Measurements from ENCODE around the gene C11orf98. TPM values are rescaled to one million over a fixed set of nuclear protein-coding genes. Genes with fewer than 3 reads are reported as not detected.
"Not testable (repeated sequence)": the region's sequence is repeated elsewhere in the genome, so short reads cannot be mapped to it uniquely, and the experiment has no call there.

Gene C11orf98
- total RNA-seq, 1 donor from 2014 or later: 99.6 TPM

- intact Hi-C loops (cut with micrococcal nuclease): no loop called here
Observed at GRCh38 chr11:62656796-62657429, 8.1 kb downstream of the C11orf98 start.

DNA sequence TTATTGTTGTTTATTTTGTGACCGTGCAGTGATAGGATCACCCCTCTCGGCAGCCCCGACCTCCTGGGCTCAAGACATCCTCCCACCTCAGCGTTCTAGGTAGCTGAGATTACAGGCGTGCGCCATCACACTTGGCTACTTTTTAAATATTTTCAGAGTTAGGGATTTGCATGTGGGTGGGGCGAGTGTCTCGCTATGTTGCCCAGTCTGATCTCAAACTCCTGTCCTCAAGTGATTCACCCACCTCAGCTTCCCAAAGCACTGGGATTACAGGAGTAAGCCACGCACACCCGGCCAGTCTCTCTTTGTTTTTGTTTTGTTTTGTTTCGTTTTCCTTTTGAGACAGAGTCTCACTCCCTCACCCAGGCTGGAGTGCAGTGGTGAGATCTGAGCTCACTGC, 10.7 kb downstream of the C11orf98 start:
- intact Hi-C loops (cut with micrococcal nuclease): no loop called here

- intact Hi-C loops (cut with micrococcal nuclease): loop anchor here (2.0 kb wide), 4 partner anchors 18 to 52 kb away; partner anchors contain the start of genes EML3, MTA2, ROM1 and UBXN1
Observed at GRCh38 chr11:62652161-62653006, 12.6 kb downstream of the C11orf98 start.

GRCh38 chr11:62650283-62650682, 14.7 kb downstream of the C11orf98 start:
- intact Hi-C loops (cut with micrococcal nuclease): not testable (repeated sequence)

DNA sequence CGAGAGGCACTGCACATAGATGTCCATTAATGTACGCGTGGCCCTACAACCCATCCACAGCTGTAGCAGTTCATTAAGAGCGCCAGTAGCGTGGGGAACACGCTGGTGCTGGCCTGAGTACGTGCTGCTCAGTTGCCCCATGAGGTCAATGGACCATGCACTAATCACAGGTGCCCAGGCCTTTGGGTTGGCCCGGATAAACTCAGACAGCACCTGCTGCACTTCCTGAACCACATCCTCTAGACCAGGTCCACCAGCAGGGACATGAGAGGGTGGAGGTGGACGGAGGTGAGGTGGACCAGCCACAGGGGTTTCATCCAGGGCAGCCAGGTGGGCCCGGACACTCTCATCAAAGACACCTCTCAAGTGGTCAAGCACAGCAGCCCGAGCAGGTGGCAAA, 15.5 kb downstream of the C11orf98 start:
- intact Hi-C loops (cut with micrococcal nuclease): no loop called here

DNA sequence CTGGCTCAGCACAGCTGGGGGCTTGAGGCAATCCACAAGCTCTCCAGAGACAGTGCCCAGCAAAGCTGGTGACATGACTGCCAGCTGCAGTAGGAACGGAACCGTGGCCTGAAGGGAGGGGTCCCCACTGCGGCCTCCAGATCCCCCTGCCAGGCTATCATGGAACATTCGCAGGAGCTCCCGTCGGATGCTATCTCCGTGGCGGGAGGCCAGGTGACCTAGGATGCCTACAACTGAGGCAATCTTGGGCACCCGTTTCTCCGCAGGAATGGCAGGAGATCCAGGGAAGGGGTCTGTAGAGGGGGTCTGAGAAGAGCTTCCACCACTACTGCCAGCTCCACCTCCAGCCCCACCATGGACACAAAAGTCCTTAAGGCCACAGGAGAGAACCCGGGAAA, 16.0 kb downstream of the C11orf98 start:
- intact Hi-C loops (cut with micrococcal nuclease): no loop called here

DNA sequence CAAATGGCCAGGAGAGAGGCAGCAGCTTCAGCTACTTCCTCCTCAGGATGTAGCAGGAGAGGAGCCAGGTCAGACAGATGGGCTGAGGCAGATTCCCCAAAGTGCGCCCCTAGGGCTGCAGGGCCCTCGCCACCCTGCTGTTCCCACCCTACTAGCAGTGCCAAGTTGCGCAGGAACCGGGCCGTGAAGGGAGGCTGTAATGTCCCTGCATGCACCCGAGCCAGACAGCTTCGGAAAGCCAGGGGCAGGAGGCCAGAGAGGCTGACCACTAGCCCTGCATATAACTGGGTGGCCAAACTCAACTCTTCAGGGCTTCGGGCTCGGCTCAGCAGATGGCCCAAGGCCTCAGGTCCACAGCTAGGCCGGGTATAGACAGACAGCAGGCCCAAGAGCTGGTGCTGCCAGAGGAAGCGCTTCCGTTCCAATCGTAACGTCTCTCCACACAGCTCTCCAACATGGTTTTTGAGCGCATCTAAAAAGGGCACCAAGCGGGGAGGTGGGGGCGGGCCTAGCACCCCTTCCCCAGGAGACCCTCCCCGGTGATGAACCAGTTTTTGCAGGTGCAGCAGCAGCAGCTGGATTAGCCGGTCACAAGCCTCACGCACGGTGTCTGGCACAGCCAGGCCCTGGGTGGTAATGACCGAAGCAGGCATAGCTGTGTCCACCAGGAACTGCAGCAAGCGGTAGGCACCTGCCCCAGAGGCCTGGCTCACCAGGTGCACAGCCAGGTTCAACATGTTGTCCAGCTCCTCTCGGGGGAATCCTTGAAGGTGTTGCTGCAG, 16.6 kb downstream of the C11orf98 start:
- intact Hi-C loops (cut with micrococcal nuclease): no loop called here

- intact Hi-C loops (cut with micrococcal nuclease): loop anchor here (2.0 kb wide), 2 partner anchors 61 to 81 kb away; partner anchors contain the start of gene TTC9C
Observed at GRCh38 chr11:62647609-62648005, 17.4 kb downstream of the C11orf98 start.

- intact Hi-C loops (cut with micrococcal nuclease): loop anchor here (1.0 to 2.0 kb wide), 4 partner anchors 18 to 82 kb away; partner anchors contain the start of genes C11orf98, CSKMT and TTC9C
Observed at GRCh38 chr11:62646825-62647608, 18.0 kb downstream of the C11orf98 start.

- intact Hi-C loops (cut with micrococcal nuclease): loop anchor here (1.0 to 2.0 kb wide), 4 partner anchors 19 to 83 kb away; partner anchors contain the start of genes C11orf98, CSKMT and TTC9C
Observed at GRCh38 chr11:62645946-62646824, 18.8 kb downstream of the C11orf98 start, which contains the start of gene GANAB. Gene GANAB (minus strand): TSS chr11:62646613. CDS start chr11:62646599, 14 bp downstream.

DNA sequence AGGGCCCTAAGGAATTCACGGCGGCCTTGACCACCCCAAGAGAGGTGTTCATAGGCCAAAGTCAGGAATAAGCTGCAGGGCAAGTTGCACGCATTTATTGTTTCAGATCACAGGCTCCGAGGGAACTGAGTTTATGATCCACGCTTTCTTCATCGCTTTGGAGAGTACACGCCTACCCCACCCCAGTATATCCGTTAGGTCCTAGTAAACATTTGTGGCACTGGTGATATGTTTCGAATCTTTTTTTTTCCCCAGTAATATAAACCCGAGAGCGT, 19.4 kb downstream of the C11orf98 start:
- intact Hi-C loops (cut with micrococcal nuclease): no loop called here

DNA sequence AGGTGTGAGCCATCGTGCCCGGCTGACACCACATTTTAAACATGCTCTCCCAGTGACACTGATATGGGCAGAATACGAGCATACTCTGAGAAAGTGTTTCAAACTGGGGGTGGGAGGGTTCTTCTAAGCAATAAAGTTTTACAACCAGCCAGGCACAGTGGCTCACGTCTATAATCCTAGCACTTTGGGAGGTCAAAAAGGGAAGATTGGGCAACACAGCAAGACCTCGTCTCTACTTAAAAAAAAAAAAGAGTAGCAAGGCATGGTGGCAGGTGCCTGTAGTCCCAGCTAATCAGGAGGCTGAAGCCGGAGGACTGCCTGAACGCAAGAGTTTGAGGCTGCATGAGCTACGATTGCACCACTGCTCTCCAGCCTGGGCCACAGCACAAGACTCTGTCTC, 20.8 kb downstream of the C11orf98 start:
- intact Hi-C loops (cut with micrococcal nuclease): no loop called here

DNA sequence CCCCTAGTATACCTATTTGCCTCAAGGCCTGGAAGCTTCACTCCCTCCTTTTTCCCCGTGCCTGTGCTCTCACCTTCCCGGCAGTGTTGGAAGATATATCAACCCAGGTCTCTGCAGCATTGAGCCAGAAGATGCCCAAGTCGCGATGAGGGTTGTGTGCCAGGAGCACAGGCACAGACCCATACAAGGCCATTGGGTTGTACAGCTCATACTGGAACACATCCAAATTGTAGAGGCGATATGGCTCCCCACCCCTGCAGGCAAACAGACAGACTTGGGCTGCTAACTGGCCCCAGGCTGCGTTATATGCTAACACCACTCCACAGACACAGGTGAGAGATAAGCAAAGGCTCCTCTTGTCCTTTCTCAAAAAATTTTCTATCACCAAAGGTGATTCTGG, 32.5 kb downstream of the C11orf98 start:
- intact Hi-C loops (cut with micrococcal nuclease): no loop called here

DNA sequence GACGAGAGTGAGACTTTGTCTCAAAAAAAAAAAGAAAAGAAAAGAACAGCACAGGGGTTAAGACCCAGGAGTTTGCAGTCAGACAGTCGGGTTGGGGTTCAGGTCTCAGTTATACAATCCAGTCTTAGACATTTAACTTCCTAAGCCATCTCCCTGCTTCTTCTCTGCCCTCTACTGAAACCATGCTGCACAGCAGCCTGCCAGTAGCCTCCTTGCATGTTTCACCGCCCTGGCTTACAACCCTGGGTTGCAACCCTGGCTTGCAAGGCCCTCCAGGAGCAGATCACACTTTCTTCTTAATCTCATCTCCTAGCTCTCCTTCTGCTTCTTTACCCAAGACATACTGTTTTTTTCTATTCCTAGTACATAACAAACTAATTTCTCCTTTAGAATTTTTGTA, 37.3 kb downstream of the C11orf98 start:
- intact Hi-C loops (cut with micrococcal nuclease): no loop called here

DNA sequence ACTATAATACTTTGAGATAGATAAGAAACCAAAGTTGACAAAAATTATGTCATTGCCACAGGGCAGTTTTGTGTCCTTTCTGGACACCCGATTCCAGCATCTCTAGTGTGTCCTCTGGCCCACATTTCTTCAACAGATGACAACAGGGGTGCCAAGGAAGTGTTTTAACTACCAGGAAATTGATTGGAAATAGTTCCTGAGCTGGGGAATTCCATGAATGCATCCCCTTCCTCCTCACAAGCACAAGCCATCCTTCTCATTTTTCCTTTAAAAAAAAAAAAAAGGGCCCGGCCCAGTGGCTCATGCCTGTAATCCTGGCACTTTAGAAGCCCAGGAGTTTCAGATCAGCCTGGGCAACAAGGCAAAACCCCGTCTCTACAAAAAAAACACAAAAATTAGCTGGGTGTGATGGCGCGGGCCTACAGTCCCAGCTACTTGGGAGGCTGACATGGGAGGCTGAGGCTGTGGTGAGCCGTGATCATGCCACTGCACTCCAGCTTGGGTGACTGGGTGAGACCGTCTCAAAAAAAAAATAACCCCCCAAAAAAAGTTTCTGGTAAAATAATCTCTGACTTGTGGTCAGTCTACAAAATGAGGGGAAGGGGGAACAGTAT, 42.4 kb downstream of the C11orf98 start:
- intact Hi-C loops (cut with micrococcal nuclease): loop anchor here (1.0 to 2.0 kb wide), 3 partner anchors 23 to 42 kb away; partner anchors contain the start of genes C11orf98, CSKMT and GANAB

DNA sequence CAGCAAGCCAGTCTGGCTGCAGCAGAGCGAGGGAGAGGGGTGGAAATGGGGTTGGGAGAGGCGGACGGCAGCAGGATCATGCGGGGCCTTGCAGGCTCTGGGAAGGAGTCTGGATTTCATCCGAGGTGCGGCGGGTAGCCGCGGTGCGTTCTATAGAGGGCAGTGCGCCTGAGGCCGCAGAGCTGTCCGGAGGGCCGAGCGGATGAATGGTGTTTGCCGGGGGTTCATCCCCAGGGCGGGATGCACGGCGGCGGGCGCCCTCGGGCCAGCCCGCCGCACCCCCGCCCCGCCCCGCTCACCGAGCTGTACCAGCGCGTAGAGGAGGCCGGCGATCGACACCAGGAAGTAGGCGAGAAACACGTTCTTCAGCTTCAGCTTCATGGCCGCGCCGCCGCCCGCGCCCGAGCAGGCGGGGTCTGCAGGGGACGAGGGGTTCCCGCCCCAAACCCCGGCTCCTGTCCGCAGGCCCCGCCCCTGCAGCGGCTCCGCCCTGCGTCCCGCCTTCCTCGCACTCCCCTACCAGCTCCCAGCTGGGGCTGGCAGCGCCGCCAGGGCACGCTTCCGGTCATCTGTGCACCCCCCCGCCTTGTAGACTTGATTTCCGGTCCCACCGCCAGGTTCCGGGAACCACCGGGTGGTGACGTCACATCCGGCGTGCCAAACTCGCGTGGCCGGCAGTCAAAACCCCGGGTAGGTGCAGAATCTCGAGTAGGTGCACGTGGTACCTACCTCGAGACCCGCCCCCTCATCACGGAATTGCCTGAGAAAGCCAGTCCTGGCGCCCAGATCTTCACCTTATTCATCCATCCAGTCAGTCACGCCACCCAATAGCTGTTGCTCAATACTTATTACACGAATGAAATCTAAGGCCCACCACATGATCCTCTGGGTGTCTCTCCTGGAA, 43.2 kb downstream of the C11orf98 start, which contains the start of gene B3GAT3:
Gene B3GAT3 (minus strand): TSS at position 420 of the 904 bp plus-strand sequence. CDS start 39 bp downstream, at position 381.
- intact Hi-C loops (cut with micrococcal nuclease): loop anchor here (1.0 to 2.0 kb wide), 4 partner anchors 23 to 43 kb away; partner anchors contain the start of genes C11orf98, CSKMT, GANAB and TUT1

GRCh38 chr11:62621027-62621566, 43.9 kb downstream of the C11orf98 start:
- intact Hi-C loops (cut with micrococcal nuclease): loop anchor here (2.0 kb wide), 1 partner anchor 30 kb away; the partner anchor contains the start of gene TUT1

- intact Hi-C loops (cut with micrococcal nuclease): not testable (repeated sequence)
Observed at GRCh38 chr11:62616957-62617356, 48.1 kb downstream of the C11orf98 start.

Data from T-helper 2 cell treated with Interferon-gamma antibody and Interleukin-4, amounts not matched to agents 100 ng/mL and 5 ng/mL, for 36 hours (primary cell).